Suprapubic skin (tissue), 3 donors: ENCODE measurements around the gene DYNC2H1.

Experiments
- CTCF ChIP-seq, 2 donors: fragments of 200-600 bp in 1 of 2; fragments of 450-650 bp in 1 of 2; sonication (generic) in 1 of 2; IDR thresholded peaks; one replicate each; pipeline ENCODE4 v1.5.1; 2016 to 2019; ENCODE audit warnings: antibody characterized with exemption in 2 of 2, mild to moderate bottlenecking in 1 of 2, moderate library complexity in 1 of 2
- POLR2A ChIP-seq, 2 donors: fragments of 450-650 bp; IDR thresholded peaks; one replicate each; pipeline ENCODE4 v1.6.1; 2017; ENCODE audit warnings: antibody characterized with exemption in 2 of 2, mild to moderate bottlenecking in 2 of 2, moderate library complexity in 2 of 2

DNA sequence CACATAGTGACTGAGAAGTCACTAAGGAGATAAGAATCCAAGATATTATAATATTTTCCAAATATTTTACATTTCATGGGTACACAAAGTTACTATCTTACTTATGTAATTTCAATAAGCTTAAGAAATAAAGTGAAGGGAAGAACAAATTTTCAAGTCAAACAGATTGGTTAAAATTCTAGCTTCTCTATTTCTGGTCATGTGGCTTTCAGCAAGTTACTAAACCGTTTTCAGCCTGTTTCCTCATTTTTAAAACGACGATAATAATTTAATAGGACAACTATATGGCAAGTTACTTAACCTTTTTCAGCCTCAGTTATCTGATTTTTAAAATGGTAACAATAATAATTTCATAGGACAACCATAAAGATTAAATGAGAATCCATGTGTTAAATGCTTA is 32.9 kb upstream of the DYNC2H1 start:
- TF ChIP-seq POLR2A (IDR thresholded peaks at IDR 0.05), result no peak
- TF ChIP-seq CTCF (IDR thresholded peaks at IDR 0.05), result no peak
